ENCODE measurements around the gene OMD.

The OMD gene, protein sequence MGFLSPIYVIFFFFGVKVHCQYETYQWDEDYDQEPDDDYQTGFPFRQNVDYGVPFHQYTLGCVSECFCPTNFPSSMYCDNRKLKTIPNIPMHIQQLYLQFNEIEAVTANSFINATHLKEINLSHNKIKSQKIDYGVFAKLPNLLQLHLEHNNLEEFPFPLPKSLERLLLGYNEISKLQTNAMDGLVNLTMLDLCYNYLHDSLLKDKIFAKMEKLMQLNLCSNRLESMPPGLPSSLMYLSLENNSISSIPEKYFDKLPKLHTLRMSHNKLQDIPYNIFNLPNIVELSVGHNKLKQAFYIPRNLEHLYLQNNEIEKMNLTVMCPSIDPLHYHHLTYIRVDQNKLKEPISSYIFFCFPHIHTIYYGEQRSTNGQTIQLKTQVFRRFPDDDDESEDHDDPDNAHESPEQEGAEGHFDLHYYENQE

DNA sequence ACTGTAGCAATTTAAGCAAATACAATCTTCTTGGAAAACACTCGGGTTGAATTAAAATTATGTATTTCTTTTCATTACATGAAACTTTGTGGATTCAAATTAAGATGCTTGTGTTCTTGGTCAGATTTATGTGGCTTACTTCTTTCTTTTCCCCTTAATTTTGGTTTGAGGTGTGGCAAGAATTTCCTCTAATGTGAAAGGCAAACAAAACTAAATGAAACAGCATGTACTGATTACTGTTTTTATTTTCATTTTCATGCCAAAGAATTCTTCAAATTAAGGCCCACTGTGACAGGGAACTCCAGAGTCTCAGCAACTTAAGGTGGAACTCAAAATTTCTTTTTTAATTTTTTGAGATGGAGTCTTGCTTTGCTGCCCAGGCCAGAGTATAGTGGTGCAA, at the start of gene OMD:
TSS of gene OMD (minus strand) at position 132 of the 400 bp plus-strand sequence. CDS start 6,913 bp downstream, outside the sequence.
- DNase-seq: no peak

DNA sequence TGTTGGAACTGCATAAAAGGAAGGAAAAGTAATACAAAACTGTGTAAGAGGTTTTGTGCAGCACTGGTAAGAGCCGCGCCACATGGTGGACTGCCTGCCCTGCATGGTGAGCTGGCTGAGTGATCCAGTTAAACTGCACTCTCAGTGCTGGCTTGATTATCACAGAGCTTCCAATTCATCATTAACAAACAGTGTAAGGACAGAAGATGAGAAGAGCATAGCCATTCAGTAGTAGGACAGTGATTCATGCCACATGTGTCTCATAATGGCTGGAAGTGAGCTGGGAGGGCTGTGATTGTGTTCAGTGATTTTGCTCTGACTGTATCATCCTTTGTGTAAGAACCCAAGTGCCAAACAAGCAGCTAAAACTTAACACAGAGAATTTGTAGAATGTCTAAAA, 43.9 kb upstream of the OMD start:
- DNase-seq: no peak

DNA sequence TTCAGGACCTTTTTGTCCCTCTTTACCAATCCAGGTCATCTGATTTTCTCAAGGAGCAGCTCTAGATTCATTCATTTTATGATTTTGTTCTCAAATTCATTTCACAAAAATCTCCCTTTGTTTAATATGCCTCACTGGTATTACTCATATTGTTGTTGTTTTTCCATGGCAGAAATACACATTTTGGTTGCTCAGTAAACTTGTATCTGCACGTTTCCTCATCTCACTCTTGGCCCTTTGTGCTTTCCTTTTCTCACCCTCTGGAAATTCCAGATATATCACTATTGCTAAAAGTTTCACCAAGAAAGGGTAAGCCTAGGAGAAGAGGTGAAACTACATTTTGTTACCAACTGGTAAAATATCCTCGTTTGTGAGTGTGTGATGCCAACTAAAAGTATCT, 43.2 kb upstream of the OMD start:
- DNase-seq: no peak

DNA sequence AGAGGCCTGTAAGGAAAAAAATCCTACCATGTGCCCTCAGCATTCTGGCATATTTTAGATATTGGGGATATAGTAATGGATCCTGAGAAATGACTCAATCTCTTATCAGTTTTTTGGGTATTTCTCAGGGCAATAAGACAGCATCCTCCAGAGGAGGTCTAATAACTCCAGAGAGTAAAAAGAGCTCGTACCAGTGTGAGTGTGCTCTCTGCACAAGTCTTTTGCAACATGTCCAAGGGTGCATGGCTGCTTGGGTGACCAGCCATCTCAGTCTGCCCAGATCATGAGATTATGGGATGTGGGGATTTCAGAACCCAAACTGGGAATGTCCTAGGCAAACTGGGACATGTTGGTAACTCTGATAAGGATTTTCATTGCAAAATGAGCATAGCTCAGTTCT, 42.8 kb upstream of the OMD start:
- DNase-seq: no peak

DNA sequence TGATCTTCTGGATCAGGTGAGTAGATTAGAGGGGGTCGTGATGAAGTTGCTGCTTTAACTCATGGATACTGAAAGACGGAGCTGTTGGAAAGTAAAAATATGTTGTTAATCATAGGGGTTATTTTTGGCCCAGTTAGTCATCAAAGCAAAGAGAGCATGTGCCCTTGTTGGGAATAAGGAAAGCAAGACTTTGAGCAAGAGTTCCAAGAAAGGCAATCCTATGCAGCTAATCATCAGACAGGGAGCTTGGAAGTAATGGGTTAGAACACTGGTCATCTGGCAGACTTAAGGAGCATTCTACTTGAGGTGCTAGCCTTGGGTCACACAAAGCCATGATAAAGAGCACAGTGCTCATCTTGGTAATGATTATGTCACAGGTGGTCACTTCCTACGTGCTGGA, 39.7 kb upstream of the OMD start:
- DNase-seq: no peak

DNA sequence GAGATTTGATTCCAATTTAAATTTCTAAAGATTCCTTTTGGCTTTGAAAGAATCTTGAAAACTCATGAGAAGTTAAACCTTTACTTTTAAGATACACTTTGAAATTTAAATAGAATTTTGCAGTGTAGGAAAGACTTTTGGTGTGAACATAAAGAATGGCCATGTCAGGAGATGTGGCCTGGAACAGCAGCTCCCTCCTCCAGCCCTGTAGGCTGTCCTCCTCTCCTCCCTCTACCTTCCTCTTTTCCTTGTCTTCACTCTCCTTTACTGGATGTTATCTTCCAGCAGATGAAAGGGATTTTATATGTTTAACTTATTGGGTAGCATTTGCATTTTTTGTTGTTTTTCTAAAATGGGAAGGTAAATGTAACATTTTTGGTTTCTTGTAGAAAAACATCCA, 39.1 kb upstream of the OMD start:
- no peak for DNase-seq

DNA sequence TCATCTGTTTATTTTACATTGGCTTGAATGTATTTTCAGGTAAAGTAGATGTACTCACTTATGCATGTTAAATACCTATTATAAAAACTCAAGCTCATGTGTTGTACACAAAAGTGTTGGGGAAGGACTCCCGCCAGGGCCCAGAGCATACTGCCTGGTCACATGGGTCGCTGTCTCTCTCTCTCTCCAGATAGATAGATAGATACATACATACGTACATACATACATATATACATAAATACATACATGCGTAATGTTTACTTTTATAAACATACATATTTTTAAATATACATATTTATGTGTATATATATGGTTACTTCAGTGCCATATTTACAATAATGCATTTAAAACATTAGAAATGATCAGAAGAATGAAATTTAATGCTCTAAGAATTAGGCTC, 33.3 kb upstream of the OMD start:
- no peak for DNase-seq

DNA sequence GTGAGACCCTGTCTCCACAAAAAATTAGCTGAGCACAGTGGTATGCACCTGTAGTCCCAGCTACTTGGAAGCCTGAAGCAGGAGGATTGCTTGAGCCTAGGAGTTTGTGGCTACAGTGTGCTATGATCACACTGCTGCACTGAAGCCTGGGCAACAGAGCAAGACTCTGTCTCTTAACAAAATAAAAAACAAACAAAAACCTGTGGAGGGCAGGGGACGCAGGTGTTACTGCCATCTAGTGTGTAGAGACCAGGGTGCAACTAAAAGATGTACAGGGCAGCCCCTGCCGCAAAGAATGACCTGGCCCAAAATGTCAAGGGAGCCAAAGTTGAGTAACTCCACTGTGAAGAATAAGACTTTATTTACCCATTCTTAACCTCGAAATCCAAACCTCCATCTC, 30.9 kb upstream of the OMD start:
- peak in 1 of 3 experiments; percentile 29 for DNase-seq

DNA sequence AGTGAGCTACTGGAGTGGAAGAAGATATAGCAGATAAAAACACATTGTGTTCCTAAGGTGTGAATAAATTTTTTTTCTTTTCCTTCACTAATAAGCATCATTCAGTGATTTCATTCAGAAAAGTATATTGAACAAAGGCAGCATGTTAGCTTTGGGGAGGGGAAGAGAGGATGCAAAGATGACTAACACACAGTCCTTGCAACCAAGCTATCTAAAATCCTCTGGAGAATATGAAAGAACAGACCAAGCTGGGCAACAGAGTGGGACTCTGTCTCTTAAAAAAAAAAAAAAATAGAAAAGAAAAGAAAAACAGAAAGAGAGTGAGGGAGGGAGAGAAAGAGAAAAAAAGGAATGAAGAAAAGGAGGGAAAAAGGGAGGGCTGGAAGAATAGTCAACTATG, 22.3 kb upstream of the OMD start:
- DNase-seq: peak in 1 of 3 experiments; percentile 62

DNA sequence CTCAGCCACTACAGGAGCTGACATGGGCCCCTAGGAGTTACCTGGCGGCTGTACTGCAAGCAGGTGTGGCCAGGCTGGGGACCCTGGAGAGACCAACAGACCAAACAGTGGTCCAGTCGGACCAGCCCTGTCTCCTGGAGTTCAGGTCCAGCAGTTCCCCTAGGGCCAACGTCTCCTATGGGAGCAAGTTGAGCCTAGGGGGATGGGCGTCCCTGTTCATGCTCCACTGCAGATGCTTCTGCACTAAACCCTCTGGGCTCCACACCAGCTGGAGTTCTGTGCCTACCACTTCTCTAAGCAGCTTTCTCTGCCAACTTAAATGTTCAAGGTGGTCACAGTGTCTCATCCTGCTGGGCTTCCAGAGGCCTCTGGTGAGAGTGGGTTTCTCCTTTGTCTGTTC, 20.6 kb upstream of the OMD start:
- peak in 1 of 3 experiments; percentile 47 for DNase-seq

DNA sequence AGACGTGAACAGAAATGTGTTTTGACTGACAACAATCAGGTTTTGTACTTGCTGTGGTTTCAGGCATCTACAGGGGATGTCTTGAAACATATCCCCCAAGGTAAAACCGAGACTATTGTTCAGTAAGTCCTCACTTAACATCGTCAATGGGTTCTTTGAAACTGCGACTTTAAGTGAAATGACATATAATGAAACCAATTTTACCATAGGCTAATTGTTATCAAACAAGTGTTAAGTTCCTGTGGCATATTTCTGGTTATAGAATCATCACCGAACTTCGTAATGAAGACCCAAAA, 16.4 kb upstream of the OMD start:
- DNase-seq: no peak

DNA sequence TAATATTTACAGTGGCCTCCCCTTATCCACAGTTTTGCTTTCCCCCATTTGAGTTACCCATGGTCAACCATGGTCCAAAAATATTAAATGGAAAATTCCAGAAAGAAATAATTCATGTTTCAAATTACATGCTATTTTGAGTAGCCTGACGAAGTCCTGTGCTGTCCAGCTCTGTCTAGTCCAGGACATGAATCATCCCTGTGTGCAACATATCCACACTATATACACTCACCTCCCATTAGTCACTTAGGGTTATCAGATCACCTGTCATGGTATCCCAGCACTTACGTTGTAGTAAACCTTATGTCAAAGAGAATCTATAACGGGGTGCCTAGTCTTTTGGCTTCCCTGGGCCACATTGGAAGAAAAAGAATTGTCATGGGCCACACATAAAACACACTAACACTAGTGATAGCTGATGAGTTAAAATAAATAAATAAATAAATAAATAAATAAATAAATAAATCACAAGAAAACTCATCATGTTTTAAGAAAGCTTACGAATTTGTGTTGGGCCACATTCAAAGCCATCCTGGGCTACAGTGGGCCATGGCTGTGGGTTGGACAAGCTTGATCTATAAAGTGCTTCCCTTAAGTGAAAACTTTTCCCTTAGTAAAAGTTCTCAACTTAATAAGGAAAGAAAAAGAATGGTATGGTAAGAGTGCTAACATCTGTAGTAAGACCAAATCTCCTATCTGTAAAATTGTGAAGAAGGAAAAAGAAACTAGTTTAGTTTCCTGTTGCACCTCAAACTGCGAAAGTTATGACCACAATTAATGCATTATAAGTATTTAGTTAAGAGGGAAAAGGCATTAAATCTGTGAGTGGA, 15.9 kb upstream of the OMD start:
- DNase-seq: no peak

DNA sequence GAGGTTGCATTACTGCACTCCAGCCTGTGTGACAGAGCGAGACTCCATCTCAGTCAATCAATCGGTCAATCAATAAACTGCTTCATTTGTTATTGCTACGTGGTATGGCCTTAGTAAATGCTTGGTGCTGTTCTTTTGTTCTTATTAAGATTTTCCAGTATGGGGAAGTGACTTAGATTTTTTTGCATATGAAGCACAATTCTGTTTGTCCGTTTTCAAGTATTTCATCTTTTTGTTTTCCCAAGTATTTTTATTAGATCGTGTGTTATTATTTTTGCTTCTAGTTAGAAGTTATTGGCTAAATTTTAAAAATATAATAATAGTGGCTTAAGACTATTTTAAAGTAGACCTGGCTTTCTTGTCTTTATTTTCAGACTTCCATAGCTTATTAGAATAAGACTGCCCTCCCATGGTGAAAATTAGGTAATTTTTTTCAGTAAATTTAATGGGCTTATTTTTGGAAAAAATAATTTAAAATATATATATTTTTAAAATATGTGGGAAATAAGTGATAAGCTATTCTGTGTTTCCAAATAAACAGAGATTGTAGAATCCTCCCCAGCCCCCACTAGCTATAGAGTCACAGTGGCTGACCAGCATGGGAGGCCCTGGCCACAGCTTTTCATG, 14.7 kb upstream of the OMD start:
- peak in 1 of 3 experiments; percentile 24 for DNase-seq

DNA sequence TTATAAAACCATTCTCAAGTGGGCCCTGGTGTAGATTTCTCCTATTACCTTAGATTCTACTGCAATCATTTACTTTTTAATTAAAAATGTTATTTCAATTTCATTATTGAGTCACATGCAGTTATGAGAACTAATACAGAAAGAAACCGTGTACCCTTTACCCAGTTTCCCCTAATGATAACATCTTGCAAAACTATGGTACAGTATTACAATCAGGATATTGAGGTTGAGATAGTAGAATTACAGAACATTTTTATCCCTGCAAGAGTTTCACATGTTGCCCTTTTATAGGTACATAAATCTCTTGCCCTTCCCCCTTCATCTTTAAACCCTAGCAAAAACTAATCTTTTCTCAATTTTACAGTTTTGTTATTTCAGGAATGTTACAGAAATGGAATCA, 11.0 kb upstream of the OMD start:
- DNase-seq: no peak

DNA sequence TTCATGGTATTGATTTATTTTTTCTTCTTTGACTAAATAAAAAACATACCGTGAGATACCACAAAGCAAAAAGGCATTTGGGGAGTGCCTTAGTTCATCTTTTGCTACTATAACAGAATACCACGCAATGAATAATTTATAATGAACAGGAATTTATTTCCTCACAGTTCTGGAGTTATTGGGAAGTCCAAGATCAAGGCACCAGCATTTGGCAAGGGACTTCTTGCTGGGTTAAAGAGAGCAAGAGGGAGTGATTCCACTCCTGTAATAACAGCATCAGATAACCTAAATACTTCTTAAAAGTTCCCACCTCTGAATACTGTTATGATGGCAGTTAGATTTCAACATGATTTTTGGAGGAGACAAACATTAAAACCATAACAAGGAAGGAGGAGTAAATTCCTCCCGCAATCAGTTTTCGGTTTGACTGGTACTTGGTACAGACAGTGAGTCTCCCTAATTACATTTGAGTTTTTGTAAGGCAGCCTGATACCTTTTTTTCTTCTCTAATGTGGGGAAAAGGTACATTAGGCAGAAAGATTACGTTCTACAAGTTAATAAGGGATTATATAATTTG, 8.8 kb upstream of the OMD start:
- DNase-seq: no peak

DNA sequence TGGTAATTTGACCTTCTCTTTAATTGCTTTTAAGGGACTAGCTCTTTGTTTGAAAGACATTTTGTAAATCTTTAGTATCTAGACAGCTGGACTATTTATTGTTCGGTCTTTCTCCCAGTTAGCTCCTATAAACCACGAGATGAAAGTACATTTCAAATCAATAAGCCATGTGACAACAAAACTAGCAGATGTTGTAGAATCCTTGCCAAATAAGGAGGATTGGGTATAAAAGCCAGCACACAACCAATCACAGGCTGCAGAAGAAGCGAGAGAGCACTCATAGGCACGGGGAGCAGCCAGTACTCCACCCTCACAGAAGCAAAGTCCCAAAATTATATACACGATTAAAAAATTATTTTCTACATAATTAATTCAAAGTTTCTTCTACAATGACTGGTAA, 8.1 kb upstream of the OMD start:
- DNase-seq: no peak

DNA sequence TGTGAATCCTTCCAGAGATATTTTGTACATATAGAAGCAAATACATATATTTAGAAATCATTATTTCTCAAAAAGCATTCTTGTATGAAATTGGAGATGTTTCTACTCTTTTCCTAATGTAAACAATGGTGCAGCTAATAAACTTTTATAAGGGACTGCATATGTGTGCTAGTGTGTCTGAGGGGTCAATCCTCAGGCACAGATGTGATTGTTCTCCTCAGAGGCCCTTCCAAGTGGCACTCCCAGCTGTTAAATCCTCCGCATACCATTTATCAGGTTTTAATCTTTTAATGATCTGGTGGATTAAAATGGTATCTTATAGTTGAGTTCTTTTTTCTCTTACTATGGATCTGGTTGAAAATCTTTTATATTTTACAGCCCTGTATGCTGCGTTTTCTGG, 5.6 kb upstream of the OMD start:
- no peak for DNase-seq

DNA sequence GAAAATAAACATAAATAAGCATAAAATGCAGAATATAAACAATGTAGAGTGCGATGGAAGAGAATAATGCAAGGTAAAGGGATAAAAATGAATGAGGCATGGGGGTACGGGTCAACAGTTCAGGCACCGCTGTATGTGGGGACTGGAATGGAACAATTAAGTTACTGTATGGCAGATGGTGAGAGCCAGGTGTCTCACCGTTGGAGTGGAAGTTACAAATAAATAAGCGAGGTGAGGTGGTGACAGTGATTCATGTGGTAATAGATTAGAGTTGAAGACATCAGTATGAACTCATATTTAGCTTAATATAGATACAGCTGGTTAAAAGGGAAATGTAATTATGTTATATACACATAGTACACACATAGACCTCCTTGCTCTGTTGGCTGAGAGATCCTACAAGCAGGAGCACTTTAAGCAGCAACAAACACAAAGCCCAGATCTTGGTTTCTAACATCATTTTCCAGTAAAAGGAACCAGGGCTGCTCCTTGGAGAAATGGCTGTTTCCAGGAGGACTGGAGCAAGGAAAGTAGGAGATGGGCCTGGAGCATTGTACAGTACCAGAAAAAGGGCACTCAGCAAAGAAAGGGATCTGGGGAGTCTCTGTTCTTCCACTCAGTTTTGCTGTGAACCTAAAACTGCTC, 2.4 kb upstream of the OMD start:
- DNase-seq: peak in 2 of 3 experiments; percentile 83 to 98

DNA sequence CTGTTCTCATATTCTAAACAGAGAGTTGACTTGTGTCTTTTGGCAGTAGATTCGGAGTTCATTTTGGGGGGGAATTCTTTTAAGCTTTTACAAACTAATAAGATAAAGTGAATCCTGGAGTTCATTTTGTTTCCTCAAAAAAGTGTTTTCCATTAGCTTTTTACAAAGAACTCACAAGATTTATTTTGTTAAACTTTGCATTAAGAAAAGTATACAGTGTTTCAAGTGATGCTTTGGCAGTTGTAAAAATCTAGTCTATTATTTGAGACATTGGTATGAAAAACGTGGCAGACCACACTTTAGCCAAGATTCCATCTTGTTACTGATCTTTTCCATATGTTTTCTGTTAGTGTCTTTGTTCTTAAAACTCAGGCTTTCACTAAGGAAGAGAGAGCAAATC, 1.2 kb upstream of the OMD start:
- DNase-seq: no peak

DNA sequence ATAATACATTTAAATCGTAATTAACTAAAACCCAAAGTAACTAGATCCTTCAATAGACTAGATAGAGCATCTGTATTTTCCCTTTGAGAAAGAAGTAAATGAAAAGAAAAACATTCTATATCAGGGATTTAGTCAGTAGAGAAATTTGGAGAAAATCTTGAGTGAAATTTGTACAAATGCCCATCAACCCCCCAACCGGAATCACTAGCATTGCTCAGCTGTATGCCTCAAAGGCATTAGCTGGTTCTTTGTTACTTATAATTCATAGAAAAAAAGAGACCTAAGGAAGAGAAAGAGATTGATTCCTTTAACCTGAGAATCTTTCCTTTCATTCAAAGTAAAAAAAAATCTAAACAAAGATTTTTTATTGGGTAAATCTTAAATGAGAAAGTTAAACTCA, 659 bp downstream of the OMD start:
- no peak for DNase-seq

DNA sequence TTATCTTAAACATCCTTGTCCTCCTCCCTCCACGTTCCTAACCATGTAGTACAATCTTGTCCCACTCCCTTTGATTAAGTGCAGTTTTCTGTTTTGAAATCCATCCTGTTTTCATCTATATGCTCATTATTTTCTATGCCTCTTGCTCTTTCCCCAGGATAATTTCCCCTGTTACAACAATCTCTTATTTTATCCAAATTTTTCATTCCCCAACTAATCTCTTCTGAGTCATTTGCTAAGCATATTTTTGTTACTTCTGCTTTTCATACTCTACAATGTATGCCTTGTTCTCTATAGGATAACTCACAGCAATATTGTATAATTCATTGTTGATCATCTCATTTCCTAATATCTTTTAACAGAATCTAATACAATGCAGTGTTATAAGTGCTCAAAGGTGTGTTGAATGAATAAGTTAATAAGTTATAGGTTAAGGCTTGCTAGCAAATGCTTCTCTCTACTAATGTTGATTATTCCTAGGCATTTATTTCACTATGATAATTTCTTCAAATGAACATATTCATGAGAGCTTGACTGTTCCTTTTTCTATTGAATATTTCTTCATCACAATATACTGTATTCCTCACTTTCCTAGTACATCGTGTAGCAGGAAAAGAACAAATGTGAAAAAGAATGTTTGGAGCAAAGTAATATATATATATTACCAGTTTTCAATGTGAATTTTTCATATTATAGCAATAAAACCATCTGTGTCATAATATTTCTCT, 1.5 kb downstream of the OMD start:
- no peak for DNase-seq

DNA sequence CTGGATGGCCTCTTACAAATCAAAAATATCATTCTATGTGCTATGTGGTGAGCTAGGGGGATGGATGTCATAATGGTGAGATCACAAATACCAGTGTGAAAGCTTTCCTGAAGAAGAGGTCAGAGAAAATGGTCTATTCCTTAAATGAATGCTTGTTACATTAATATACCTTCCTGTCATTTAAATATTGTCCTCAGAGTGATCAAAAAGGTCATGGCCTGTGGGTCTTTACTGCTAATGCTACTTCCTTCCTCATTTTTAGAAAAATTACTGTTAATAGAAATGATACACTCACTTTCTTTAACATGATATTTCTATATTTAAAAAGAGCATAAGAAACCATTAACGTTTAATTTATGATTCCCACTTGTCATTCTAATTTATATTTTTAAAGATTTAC, 9.7 kb downstream of the OMD start:
- DNase-seq: no peak
